A172 (cell line): ENCODE results near the gene IGF1. TPM values are rescaled to one million over a fixed set of nuclear protein-coding genes. Genes with fewer than 3 reads are reported as not detected.
"Not testable (repeated sequence)": the region's sequence is repeated elsewhere in the genome, so short reads cannot be mapped to it uniquely, and the experiment has no call there.

Experiments used
- DNase-seq: peaks from one replicate; pipeline ENCODE4 v3.0.0-alpha.2; 2015; ENCODE audit warnings: low spot score
- total RNA-seq: library from RNA; depleted of rRNA; stranded (reverse); fragments of >200 nt; shearing (Covaris generic); gene quantifications from 2 replicates; pipeline ENCODE4 v1.2.3, GENCODE V29; 2014

IGF1 gene
- total RNA-seq, 1 experiment from 2014 or later: not detected

GRCh38 chr12:102379346-102380162 is 100.8 kb downstream of the IGF1 start:
- DNase-seq: no peak

- no peak for DNase-seq
These were observed 103.6 kb downstream of the IGF1 start for GRCh38 chr12:102376781-102377180.

GRCh38 chr12:102376181-102376747 is 104.1 kb downstream of the IGF1 start:
- no peak for DNase-seq

- no peak for DNase-seq
These were observed 106.2 kb downstream of the IGF1 start for GRCh38 chr12:102374190-102374589.

GRCh38 chr12:102372087-102372486 is 108.3 kb downstream of the IGF1 start:
- no peak for DNase-seq

GRCh38 chr12:102371165-102371564 is 109.2 kb downstream of the IGF1 start:
- no peak for DNase-seq

GRCh38 chr12:102369876-102370275 is 110.5 kb downstream of the IGF1 start:
- no peak for DNase-seq

- no peak for DNase-seq
These were observed 115.0 kb downstream of the IGF1 start for GRCh38 chr12:102365365-102365764.

- no peak for DNase-seq
These were observed 115.7 kb downstream of the IGF1 start for GRCh38 chr12:102364709-102365108.

- no peak for DNase-seq
These were observed 123.7 kb downstream of the IGF1 start for GRCh38 chr12:102356690-102357089.

GRCh38 chr12:102354281-102354680 is 126.1 kb downstream of the IGF1 start:
- DNase-seq: not testable (repeated sequence)

GRCh38 chr12:102351322-102351721 is 129.0 kb downstream of the IGF1 start:
- no peak for DNase-seq

GRCh38 chr12:102350070-102350469 is 130.3 kb downstream of the IGF1 start:
- no peak for DNase-seq

- DNase-seq: no peak
These were observed 131.3 kb downstream of the IGF1 start for GRCh38 chr12:102349079-102349478.

GRCh38 chr12:102347811-102348210 is 132.6 kb downstream of the IGF1 start:
- no peak for DNase-seq
